ENCODE results near the gene NLRX1.
"Not testable (repeated sequence)": the region's sequence is repeated elsewhere in the genome, so short reads cannot be mapped to it uniquely, and the experiment has no call there.

NLRX1 gene

GRCh38 chr11:119168471-119169281 lies at the start of gene NLRX1:
Gene NLRX1 (plus strand): TSS chr11:119168725. CDS start chr11:119171404, 2,679 bp downstream.
- peak; percentile 85 to 96 for DNase-seq

- DNase-seq = no peak
Observed at GRCh38 chr11:119118946-119119345, 49.6 kb upstream of the NLRX1 start.

GRCh38 chr11:119120639-119121007 lies 47.9 kb upstream of the NLRX1 start:
- DNase-seq = peak; percentile 68 to 71

- peak; percentile 100 for DNase-seq
Observed at GRCh38 chr11:119121008-119121810, 47.3 kb upstream of the NLRX1 start, which contains the start of gene HINFP. Gene HINFP (plus strand): TSS chr11:119121580. CDS start chr11:119126945, 5,365 bp downstream.

GRCh38 chr11:119121811-119122124 lies 46.8 kb upstream of the NLRX1 start:
- DNase-seq = no peak

GRCh38 chr11:119125821-119126220 lies 42.7 kb upstream of the NLRX1 start:
- DNase-seq = no peak

- DNase-seq = no peak
Observed at GRCh38 chr11:119126675-119127268, 41.8 kb upstream of the NLRX1 start.

- no peak for DNase-seq
Observed at GRCh38 chr11:119130662-119131061, 37.9 kb upstream of the NLRX1 start.

GRCh38 chr11:119134389-119134978 lies 34.0 kb upstream of the NLRX1 start:
- DNase-seq = peak in 1 of 2 experiments; percentile 53

GRCh38 chr11:119139276-119139675 lies 29.2 kb upstream of the NLRX1 start:
- DNase-seq = not testable (repeated sequence)

GRCh38 chr11:119144825-119145486 lies 23.6 kb upstream of the NLRX1 start:
- DNase-seq = peak; percentile 83 to 94

- no peak for DNase-seq
Observed at GRCh38 chr11:119145551-119145950, 23.0 kb upstream of the NLRX1 start.

GRCh38 chr11:119147604-119148333 lies 20.8 kb upstream of the NLRX1 start:
- DNase-seq = peak in 1 of 2 experiments; percentile 64

GRCh38 chr11:119148720-119149017 lies 19.9 kb upstream of the NLRX1 start:
- DNase-seq = no peak

GRCh38 chr11:119149018-119149785 lies 19.3 kb upstream of the NLRX1 start, which contains the start of gene ABCG4:
Gene ABCG4 (plus strand): TSS chr11:119149052. CDS start chr11:119149966, 914 bp downstream.
- peak in 1 of 2 experiments; percentile 85 for DNase-seq

- DNase-seq = no peak
Observed at GRCh38 chr11:119149786-119150275, 18.7 kb upstream of the NLRX1 start.

- DNase-seq = no peak
Observed at GRCh38 chr11:119152043-119152442, 16.5 kb upstream of the NLRX1 start.

- no peak for DNase-seq
Observed at GRCh38 chr11:119152604-119153003, 15.9 kb upstream of the NLRX1 start.

GRCh38 chr11:119153049-119153818 lies 15.3 kb upstream of the NLRX1 start:
- peak in 1 of 2 experiments; percentile 33 for DNase-seq

GRCh38 chr11:119154178-119154577 lies 14.3 kb upstream of the NLRX1 start:
- no peak for DNase-seq

Measured in NCI-H526 (cell line).